Heart left ventricle (tissue), 16 donors: ENCODE data around the gene ELAVL2. TPM values are rescaled to one million over a fixed set of nuclear protein-coding genes. Genes with fewer than 3 reads are reported as not detected.

Experiments
- ATAC-seq, 4 donors: fragments of 200-7000 bp; cut with Tn5 transposase; one replicate each; pipeline ENCODE4 v1.9.1; 2020 to 2022; ENCODE audit warnings: moderate library complexity in 4 of 4, mild to moderate bottlenecking in 3 of 4, moderate number of reproducible peaks in 1 of 4
- DNase-seq, 5 donors: peaks; one replicate each; pipeline ENCODE4 v3.0.0-alpha.2; 2020
- H3K27ac ChIP-seq, 12 donors: fragments of 200-600 bp; sonication (generic) in 4 of 12; one replicate each; pipeline versions ENCODE4 v1.5.0 to v1.8.0; 2016 to 2022; ENCODE audit warnings: mild to moderate bottlenecking in 2 of 12
- H3K27me3 ChIP-seq, 9 donors: fragments of 200-600 bp; sonication (generic) in 2 of 9; one replicate each; pipeline versions ENCODE4 v1.5.1 to v1.8.0; 2016 to 2022; ENCODE audit warnings: mild to moderate bottlenecking in 3 of 9
- H3K36me3 ChIP-seq, 9 donors: fragments of 200-600 bp; sonication (generic) in 2 of 9; one replicate each; pipeline versions ENCODE4 v1.5.0 to v1.8.0; 2018 to 2022; ENCODE audit warnings: mild to moderate bottlenecking in 2 of 9
- H3K4me1 ChIP-seq, 12 donors: fragments of 200-600 bp; sonication (generic) in 4 of 12; one replicate each; pipeline versions ENCODE4 v1.5.0 to v1.8.0; 2016 to 2022; ENCODE audit warnings: mild to moderate bottlenecking in 3 of 12
- H3K4me3 ChIP-seq, 12 donors: fragments of 200-600 bp; sonication (generic) in 4 of 12; one replicate each; pipeline versions ENCODE4 v1.5.0 to v1.8.0; 2017 to 2022; ENCODE audit warnings: mild to moderate bottlenecking in 9 of 12, moderate library complexity in 4 of 12
- H3K9me3 ChIP-seq, 12 donors: fragments of 200-600 bp; sonication (generic) in 4 of 12; one replicate each; pipeline versions ENCODE4 v1.5.0 to v1.8.0; 2016 to 2022; ENCODE audit warnings: mild to moderate bottlenecking in 1 of 12
- POLR2A ChIP-seq, 2 donors: fragments of 450-650 bp; IDR thresholded peaks; one replicate each; pipeline ENCODE4 v1.6.1; 2017; ENCODE audit warnings: antibody characterized with exemption in 2 of 2, mild to moderate bottlenecking in 2 of 2, moderate library complexity in 2 of 2
- WGBS, 4 donors: extraction: QIAGEN DNeasy Blood & Tissue Kit in 2 of 4; methylation state at CpG; one replicate each; pipeline versions ENCODE4 v1.1.5 to v1.1.7; 2013 to 2018; 5-methylcytosine and 5-hydroxymethylcytosine counted together
- intact Hi-C, 10 donors: fragments of 100-400 bp; cut with DNase I; formaldehyde crosslinking; loops; one replicate each; pipeline versions ENCODE4 v1.11.1 to v1.14.2; 2022
- polyA plus RNA-seq, 2 donors: library from polyadenylated mRNA; stranded (reverse); fragments of 200-250 nt; gene quantifications; one replicate each; pipeline ENCODE4 v1.2.3, GENCODE V29; 2013
- total RNA-seq, 9 donors: library from RNA; depleted of rRNA in 2 of 9; stranded (reverse); fragments of >200 nt in 2 of 9; fragmentation: NEBNext Ultra II Directional in 3 of 9; extraction: Animal tissue kit (Norgen Biotek cat#: 25700) in 3 of 9; gene quantifications; one replicate each; pipeline versions ENCODE4 v1.1.0 to v1.2.4, GENCODE V29; 2016 to 2023
- TF ChIP-seq, protein P1 (sequence below), 12 donors: fragments of 200-600 bp; sonication (generic) in 4 of 12; IDR thresholded peaks; one replicate each; pipeline versions ENCODE4 v1.5.0 to v1.8.0; 2018 to 2022; ENCODE audit warnings: antibody characterized with exemption in 12 of 12, mild to moderate bottlenecking in 5 of 12
- donor health status: ischemic (EF 13 %, LVEDD 7.1; RV severe dilation, severe dysfunction).
- donor health status: healthy with polysubstance abuse.
- donor health status: DM: no; HTN: yes; CAD: no.
- donor health status: DM: no; HTN: no; CAD: no.
- donor health status: ischemic (EF 25% LVEDD 6.9; RV normal size, moderate dysfunction).
- donor health status: ischemic (EF 25% LVEDD 5.7; RV mildly dilated, moderate dysfunction).
- donor health status: healthy.
- donor health status: DM: yes; HTN: yes; CAD: no.
- donor health status: ischemic (EF 35%, LVEDD 5.7; RV mildly dilated, moderate dysfunction).
- donor health status: nonischemic (EF 11% LVEDD 7.7; RV severe dilation, severe dysfunction).
- donor health status: DM: yes; HTN: yes; CAD: no.
- donor health status: PGD.
- donor health status: ischemic (EF 29% LVEDD 5.4; RV normal size, mild dysfunction).
- donor health status: nonischemic (EF 23%, LVEDD 6.1; RV moderate dilation, normal function).

ELAVL2 gene
- total and polyA plus RNA-seq, 11 donors = 0.08 to 0.30 (median 0.19) TPM; not detected in 6

DNA sequence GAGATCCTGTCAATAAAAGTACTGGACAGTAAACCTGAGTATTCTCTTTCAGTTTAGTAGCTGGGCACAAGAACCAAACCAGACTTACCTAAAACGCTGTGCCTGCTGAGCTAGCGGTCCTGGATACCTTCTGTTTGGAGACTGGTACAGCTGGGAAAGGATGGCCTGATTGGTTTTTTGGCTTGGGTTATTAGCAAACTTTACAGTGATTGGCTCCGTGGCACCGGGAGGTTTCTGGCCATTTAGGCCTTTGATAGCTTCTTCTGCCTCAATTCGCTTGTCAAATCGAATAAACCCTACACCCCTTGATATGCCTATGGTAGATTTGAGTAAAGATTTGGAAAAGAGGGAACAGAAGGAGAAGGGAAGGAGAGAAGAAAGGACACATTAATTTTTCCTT lies 124.7 kb downstream of the ELAVL2 start:
- no peak for TF ChIP-seq POLR2A (IDR thresholded peaks at IDR 0.05)
- TF ChIP-seq, protein P1, sequence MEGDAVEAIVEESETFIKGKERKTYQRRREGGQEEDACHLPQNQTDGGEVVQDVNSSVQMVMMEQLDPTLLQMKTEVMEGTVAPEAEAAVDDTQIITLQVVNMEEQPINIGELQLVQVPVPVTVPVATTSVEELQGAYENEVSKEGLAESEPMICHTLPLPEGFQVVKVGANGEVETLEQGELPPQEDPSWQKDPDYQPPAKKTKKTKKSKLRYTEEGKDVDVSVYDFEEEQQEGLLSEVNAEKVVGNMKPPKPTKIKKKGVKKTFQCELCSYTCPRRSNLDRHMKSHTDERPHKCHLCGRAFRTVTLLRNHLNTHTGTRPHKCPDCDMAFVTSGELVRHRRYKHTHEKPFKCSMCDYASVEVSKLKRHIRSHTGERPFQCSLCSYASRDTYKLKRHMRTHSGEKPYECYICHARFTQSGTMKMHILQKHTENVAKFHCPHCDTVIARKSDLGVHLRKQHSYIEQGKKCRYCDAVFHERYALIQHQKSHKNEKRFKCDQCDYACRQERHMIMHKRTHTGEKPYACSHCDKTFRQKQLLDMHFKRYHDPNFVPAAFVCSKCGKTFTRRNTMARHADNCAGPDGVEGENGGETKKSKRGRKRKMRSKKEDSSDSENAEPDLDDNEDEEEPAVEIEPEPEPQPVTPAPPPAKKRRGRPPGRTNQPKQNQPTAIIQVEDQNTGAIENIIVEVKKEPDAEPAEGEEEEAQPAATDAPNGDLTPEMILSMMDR (IDR thresholded peaks at IDR 0.05) = no peak
- H3K36me3 ChIP-seq = no peaks in the 10 kb centered on the region
- H3K4me1 ChIP-seq = no peaks in the 10 kb centered on the region
- DNase-seq (no peak), ATAC-seq (no peak)
- 92 to 98% (median 96%) methylated on average over 6 of the region's 6 CpGs for WGBS, 4 donors
- no peak overlapping the region for H3K4me3 ChIP-seq
- no peaks in the 10 kb centered on the region for H3K27me3 ChIP-seq
- no peaks in the 10 kb centered on the region for H3K9me3 ChIP-seq
- no peak overlapping the region for H3K27ac ChIP-seq
- intact Hi-C loops = loop anchor here in 1 of 10 donors (10.0 kb wide), 1 partner anchor 104 kb away; no protein-coding TSS in a partner anchor

DNA sequence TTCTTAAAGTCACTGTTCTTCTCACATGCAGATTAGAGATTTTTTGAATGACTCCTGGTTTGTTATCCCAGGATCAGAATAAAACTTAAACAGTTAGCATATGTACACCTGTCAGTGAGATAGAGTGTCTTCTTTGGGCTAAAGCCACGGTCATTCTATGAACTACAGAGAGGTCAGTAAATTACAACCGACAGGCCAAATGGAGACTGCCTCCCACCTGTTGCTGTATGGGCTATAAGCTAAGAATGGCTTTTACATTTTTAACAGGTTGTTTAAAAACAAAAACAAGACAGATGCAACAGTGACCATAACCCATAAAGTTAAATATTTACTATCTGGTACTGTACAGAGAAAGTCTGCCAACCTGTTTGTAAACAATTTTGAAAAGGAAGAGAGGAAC lies 125.7 kb downstream of the ELAVL2 start:
- Histone ChIP-seq H3K27ac (no peak overlapping the region), H3K36me3 (no peaks in the 10 kb centered on the region), H3K9me3 (no peaks in the 10 kb centered on the region), H3K4me1 (no peaks in the 10 kb centered on the region), H3K27me3 (no peaks in the 10 kb centered on the region), H3K4me3 (no peak overlapping the region)
- DNase-seq = no peak
- no peak for ATAC-seq
- intact Hi-C loops = loop anchor here in 1 of 10 donors (10.0 kb wide), 1 partner anchor 104 kb away; no protein-coding TSS in a partner anchor
- WGBS, 4 donors = 77 to 86% (median 83%) methylated on average over 2 of the region's 2 CpGs
- TF ChIP-seq, protein P1 (IDR thresholded peaks at IDR 0.05) = no peak
- no peak for TF ChIP-seq POLR2A (IDR thresholded peaks at IDR 0.05)

DNA sequence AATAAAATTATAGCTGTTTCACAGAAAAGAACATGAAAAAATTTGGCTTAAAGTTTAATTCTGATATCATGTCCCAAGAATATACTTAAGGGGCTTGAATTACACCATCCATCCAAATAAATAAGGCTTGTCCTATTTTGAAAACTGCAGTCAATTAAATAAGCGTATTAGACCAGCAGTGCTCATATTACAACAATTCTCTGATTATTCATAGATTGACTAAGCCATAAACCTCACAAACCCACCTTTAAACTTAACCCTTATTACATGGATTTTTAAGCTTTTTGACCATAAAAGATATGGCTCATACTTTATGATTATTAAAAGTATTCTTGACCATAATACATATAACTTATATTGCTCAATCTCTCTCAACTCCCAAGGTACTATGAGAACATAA lies 127.9 kb downstream of the ELAVL2 start:
- DNase-seq = no peak
- Histone ChIP-seq H3K4me3 (no peak overlapping the region), H3K27me3 (no peaks in the 10 kb centered on the region), H3K4me1 (no peaks in the 10 kb centered on the region), H3K36me3 (no peaks in the 10 kb centered on the region), H3K27ac (no peak overlapping the region), H3K9me3 (no peaks in the 10 kb centered on the region)
- TF ChIP-seq, protein P1 (IDR thresholded peaks at IDR 0.05) = no peak
- TF ChIP-seq POLR2A (IDR thresholded peaks at IDR 0.05) = no peak
- no peak for ATAC-seq
- WGBS, 4 donors = 80 to 91% (median 85%) methylated on average over 1 of the region's 1 CpG
- intact Hi-C loops = no loop called here

DNA sequence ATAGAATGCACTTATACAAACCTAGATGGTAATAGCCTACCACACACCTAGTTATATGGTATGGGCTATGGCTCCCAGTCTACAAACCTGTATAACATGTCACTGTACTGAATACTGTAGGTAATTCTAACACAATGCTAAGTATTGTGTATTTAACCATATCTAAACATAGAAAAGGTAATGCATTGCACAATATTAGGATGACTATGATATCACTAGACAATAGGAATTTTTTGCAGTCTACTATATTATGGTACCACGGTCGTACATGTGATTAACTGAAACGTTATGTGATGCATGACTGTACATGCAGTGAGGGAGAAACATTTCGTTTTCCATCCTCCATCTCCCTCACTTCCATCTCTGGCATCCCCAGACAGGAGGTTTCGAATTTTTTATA lies 130.5 kb downstream of the ELAVL2 start:
- ATAC-seq = no peak
- H3K36me3 ChIP-seq = no peaks in the 10 kb centered on the region

More for the DNA sequence above, 130.5 kb downstream of the ELAVL2 start:
- Histone ChIP-seq H3K27ac (no peak overlapping the region), H3K4me3 (no peak overlapping the region), H3K9me3 (no peaks in the 10 kb centered on the region), H3K4me1 (no peaks in the 10 kb centered on the region), H3K27me3 (no peaks in the 10 kb centered on the region)
- TF ChIP-seq, protein P1 (IDR thresholded peaks at IDR 0.05) = no peak
- TF ChIP-seq POLR2A (IDR thresholded peaks at IDR 0.05) = no peak
- DNase-seq = no peak
- WGBS, 4 donors = 85 to 91% (median 89%) methylated on average over 5 of the region's 5 CpGs
- intact Hi-C loops = no loop called here
